ENCODE results near the gene GRIN2A. TPM values are rescaled to one million over a fixed set of nuclear protein-coding genes. Genes with fewer than 3 reads are reported as not detected.

The GRIN2A gene
- total and polyA plus RNA-seq, 5 donors = 2.1 to 7.6 (median 4.5) TPM

DNA sequence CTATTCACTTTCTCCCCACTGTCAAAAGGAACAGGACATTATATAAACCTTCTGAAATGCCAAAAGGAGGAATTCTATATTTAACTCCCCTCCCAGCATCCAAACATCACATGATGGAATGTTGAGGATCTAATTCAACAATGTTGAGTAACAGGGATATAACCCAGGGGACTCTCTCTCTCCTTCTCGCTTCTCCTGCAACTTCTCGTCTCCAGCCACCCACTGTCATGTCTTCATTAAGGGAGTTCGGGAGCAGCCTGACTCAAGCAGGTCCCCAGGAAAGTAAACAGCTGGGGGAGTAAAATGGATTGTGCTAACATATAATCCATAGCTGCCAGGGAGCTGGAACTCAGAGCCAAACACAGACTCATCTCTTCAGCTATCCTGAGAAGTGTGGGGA, 51.7 kb downstream of the GRIN2A start:
- no peaks in the 10 kb centered on the region for H3K9me3 ChIP-seq (ENCODE audit: control insufficient read depth, low read length)
- DNase-seq (no peak), ATAC-seq (no peak)
- WGBS = 42% methylated on average over 3 of the region's 3 CpGs
- intact Hi-C loops (cut with DNase I) = no loop called here
- H3K4me1 ChIP-seq (ENCODE audit: control insufficient read depth, insufficient read depth, low read length) = no peaks in the 10 kb centered on the region
- no peak overlapping the region for H3K27ac ChIP-seq (ENCODE audit: low read length)
- H3K27me3 ChIP-seq (ENCODE audit: control insufficient read depth, insufficient read depth) = no peaks in the 10 kb centered on the region
- H3K4me3 ChIP-seq (ENCODE audit: low read length) = no peak overlapping the region

DNA sequence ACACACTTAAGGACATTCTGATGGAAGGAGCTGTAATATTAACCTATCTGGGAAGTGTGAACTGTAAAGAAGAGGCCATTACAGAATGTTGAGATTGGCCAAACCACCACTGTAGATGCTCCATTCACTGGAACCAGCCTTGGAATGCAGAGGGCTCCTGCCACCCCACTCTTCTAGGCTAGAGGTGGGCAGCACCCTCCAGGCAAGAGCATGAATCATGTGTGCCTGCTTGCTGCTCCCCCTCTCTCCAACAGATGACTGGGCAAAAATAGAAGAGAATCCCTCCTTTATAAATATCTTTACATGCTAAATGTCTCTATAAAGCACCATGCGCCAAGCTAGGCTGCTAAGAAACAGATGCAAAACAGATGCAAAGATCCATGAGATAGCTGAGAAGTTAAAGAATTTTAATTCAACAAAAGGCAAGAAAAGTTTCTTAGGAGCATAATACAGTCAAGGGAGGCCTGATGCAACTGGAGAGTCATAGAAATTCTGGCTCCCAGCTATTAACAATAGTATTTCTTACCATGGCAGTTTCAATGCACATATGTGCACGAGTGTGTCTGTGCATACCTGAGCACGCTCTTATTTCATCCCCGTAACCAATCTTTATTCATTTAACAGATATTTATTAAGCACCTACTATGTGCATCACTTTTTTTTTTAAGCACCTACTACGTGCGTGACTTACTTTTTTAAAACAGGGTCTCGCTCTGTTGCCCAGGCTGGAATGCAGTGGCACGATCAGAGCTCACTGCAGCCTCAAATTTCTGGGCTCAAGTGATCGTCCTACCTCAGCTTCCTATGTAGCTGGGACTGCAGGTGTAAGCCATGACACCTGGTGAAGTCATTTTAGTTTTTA, 53.6 kb downstream of the GRIN2A start:
- H3K4me1 ChIP-seq (ENCODE audit: control insufficient read depth, insufficient read depth, low read length) = no peaks in the 10 kb centered on the region
- no peaks in the 10 kb centered on the region for H3K27me3 ChIP-seq (ENCODE audit: control insufficient read depth, insufficient read depth)
- ATAC-seq (no peak), DNase-seq (no peak)
- no peak overlapping the region for H3K27ac ChIP-seq (ENCODE audit: low read length)
- WGBS = 83% methylated on average over 9 of the region's 9 CpGs
- H3K9me3 ChIP-seq (ENCODE audit: control insufficient read depth, low read length) = no peaks in the 10 kb centered on the region
- H3K4me3 ChIP-seq (ENCODE audit: low read length) = no peak overlapping the region
- intact Hi-C loops (cut with DNase I) = no loop called here

DNA sequence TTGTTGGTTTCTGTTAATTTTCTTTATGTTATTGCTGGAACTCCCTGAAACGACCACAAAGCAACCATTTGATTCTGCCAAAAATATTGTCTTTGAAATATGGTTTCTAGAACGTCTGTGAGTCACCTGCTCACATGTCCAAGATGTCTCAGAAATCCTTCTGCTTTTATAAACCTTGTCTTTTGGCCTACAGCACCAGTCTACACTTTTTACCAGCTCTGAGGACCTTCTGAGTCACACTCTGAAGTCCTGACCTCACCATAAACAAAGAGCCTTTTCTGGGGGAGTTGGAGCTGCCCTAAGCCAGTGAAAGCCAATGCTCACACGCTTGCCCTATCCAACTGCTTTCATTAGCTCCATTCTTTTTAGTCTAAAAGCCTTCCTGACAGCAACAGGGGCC, 55.5 kb downstream of the GRIN2A start:
- intact Hi-C loops (cut with DNase I) = no loop called here
- H3K4me1 ChIP-seq (ENCODE audit: control insufficient read depth, insufficient read depth, low read length) = no peaks in the 10 kb centered on the region
- no peaks in the 10 kb centered on the region for H3K27me3 ChIP-seq (ENCODE audit: control insufficient read depth, insufficient read depth)
- ATAC-seq = no peak
- no peak overlapping the region for H3K4me3 ChIP-seq (ENCODE audit: low read length)
- no peaks in the 10 kb centered on the region for H3K9me3 ChIP-seq (ENCODE audit: control insufficient read depth, low read length)
- WGBS = 53% methylated on average over 3 of the region's 3 CpGs
- no peak for DNase-seq
- no peak overlapping the region for H3K27ac ChIP-seq (ENCODE audit: low read length)

DNA sequence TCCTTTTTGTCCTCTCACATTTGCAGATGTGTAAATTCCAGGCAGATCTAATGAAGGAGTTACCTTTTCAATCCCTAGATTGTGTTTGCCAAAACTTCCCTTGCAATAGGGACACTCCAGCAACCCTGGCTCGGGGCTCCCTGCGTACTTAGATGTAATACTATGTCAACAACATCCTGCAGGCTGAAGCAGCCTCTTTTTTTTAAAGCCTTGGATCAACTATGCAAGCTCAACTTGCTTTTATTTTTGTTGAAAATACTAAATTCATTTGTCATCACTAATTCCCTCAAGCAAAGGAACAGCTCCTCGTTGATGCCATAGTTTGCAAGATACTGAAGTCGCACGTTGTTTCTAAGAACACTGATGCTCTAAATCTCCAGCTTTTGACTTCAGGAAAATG, 59.1 kb downstream of the GRIN2A start:
- Histone ChIP-seq H3K27ac (ENCODE audit: low read length) (no peak overlapping the region), H3K4me3 (ENCODE audit: low read length) (no peak overlapping the region), H3K27me3 (ENCODE audit: control insufficient read depth, insufficient read depth) (no peaks in the 10 kb centered on the region), H3K9me3 (ENCODE audit: control insufficient read depth, low read length) (no peaks in the 10 kb centered on the region), H3K4me1 (ENCODE audit: control insufficient read depth, insufficient read depth, low read length) (no peaks in the 10 kb centered on the region)
- DNase-seq (no peak), ATAC-seq (no peak)
- 68% methylated on average over 5 of the region's 5 CpGs for WGBS
- intact Hi-C loops (cut with DNase I) = no loop called here

DNA sequence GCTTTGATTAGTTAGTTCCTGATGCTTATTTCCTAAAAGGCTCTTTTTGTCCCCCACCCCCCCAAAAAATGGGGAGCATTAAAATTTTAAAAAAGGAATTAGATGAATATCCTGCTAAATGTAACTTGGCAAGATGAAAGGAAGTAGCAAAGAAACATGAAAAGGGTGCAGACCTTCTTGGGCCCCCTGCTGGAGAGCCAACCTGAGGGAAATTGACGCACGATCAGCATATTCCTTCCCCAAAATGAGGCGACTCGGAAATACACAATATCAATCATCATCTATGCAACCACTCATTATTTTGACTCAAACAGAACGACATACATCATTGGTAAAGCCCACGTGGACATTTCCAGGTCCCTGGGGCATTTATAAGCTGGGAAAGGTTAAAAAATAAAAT, 59.7 kb downstream of the GRIN2A start:
- DNase-seq (peak in 1 of 3 donors; percentile 49), ATAC-seq (no peak)
- Histone ChIP-seq H3K4me1 (ENCODE audit: control insufficient read depth, insufficient read depth, low read length) (no peaks in the 10 kb centered on the region), H3K27ac (ENCODE audit: low read length) (no peak overlapping the region), H3K4me3 (ENCODE audit: low read length) (no peak overlapping the region), H3K27me3 (ENCODE audit: control insufficient read depth, insufficient read depth) (no peaks in the 10 kb centered on the region), H3K9me3 (ENCODE audit: control insufficient read depth, low read length) (no peaks in the 10 kb centered on the region)
- intact Hi-C loops (cut with DNase I) = no loop called here
- WGBS = 32% methylated on average over 6 of the region's 6 CpGs

DNA sequence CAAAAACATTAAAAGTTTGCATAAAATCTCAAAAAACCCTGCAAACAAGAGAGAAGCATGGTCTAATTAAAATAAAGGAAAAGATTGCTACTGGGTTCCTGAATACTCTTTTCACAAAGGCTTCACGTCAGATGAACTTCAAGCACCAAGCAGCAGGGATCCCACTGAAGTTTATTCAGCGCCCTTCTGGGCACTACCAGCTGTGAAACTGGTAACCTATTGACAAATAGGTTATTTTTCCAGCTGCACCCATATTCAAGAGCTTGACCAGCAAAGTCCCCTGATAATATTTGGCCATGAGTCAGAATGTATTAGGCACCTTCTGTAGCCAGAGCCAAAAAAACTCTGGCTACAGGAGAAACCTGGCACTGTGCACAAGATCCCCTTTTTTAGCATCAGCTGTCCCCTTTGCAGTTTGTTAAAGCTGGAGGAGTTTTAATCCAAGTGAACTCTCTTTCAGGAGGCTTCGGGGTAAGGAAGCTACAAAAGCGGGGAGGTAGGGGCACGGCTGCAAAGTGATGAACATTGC, 60.3 kb downstream of the GRIN2A start:
- no peak for DNase-seq
- H3K4me3 ChIP-seq (ENCODE audit: low read length) = no peak overlapping the region
- intact Hi-C loops (cut with DNase I) = no loop called here
- H3K27me3 ChIP-seq (ENCODE audit: control insufficient read depth, insufficient read depth) = no peaks in the 10 kb centered on the region
- H3K27ac ChIP-seq (ENCODE audit: low read length) = no peak overlapping the region
- H3K9me3 ChIP-seq (ENCODE audit: control insufficient read depth, low read length) = no peaks in the 10 kb centered on the region
- no peaks in the 10 kb centered on the region for H3K4me1 ChIP-seq (ENCODE audit: control insufficient read depth, insufficient read depth, low read length)
- ATAC-seq = no peak
- WGBS = 48% methylated on average over 5 of the region's 5 CpGs

DNA sequence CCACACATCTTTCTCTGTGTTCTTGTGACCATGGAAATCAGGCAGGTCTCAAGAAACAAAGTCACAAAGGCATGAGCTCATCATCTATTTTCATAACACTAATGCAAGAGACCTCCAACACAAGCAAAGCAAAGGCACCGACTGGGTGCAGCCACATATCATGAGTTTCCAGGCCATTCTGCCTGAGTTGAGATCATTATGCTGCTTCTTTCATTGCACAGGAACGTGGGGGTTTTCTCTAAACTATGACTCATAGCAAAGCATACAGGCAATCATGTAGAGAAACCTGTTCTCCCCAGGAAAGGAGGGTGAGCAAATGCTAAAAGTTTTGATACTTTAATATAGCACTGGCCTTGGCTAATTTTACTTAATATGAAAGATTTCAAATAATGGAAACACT, 60.7 kb downstream of the GRIN2A start:
- no peak for ATAC-seq
- WGBS = 20% methylated on average over 2 of the region's 2 CpGs
- intact Hi-C loops (cut with DNase I) = no loop called here
- H3K9me3 ChIP-seq (ENCODE audit: control insufficient read depth, low read length) = no peaks in the 10 kb centered on the region
- no peak for DNase-seq
- H3K27me3 ChIP-seq (ENCODE audit: control insufficient read depth, insufficient read depth) = no peaks in the 10 kb centered on the region
- no peak overlapping the region for H3K27ac ChIP-seq (ENCODE audit: low read length)
- no peaks in the 10 kb centered on the region for H3K4me1 ChIP-seq (ENCODE audit: control insufficient read depth, insufficient read depth, low read length)
- no peak overlapping the region for H3K4me3 ChIP-seq (ENCODE audit: low read length)

DNA sequence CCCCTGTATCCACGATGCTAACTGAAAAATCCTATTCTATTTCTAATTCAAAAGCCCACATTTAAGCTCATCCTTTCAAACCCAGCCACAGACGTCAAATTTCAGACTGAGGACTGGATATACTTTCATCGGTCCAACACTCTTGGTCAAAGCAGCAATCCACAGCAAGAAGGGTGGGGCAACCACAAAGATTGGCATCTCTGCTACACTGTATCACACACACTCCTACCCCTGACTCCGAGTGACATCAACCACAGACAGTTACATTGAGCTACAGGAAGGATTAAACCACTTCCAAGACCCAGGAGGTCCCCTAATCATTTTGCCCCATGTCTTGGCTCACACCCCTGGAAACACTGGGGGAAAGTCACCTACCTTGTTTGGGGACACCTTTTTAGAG, 61.3 kb downstream of the GRIN2A start:
- Histone ChIP-seq H3K27me3 (ENCODE audit: control insufficient read depth, insufficient read depth) (no peaks in the 10 kb centered on the region), H3K9me3 (ENCODE audit: control insufficient read depth, low read length) (no peaks in the 10 kb centered on the region), H3K4me3 (ENCODE audit: low read length) (no peak overlapping the region), H3K4me1 (ENCODE audit: control insufficient read depth, insufficient read depth, low read length) (no peaks in the 10 kb centered on the region), H3K27ac (ENCODE audit: low read length) (no peak overlapping the region)
- intact Hi-C loops (cut with DNase I) = no loop called here
- no peak for DNase-seq
- 74% methylated on average over 4 of the region's 4 CpGs for WGBS
- ATAC-seq = no peak

DNA sequence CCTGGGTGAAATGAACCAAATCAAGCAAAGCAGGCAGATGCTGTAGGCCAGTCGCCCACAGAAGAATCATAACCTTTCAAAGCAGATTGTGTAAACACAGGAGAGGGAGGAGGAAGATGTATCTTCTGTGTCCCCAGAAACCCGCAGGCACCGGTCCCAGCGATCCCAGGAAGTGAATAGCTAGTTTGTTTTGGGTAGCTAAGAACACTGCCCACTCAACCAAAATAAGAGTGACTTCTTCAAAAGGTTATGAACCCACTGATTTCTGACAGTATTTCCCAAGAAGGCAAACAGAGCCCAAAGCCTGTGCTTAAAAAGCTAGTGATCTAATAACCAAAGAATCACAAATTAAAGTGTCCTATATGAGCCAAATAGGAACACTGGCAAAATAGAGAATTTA, 67.8 kb downstream of the GRIN2A start:
- Histone ChIP-seq H3K27ac (ENCODE audit: low read length) (no peak overlapping the region), H3K9me3 (ENCODE audit: control insufficient read depth, low read length) (no peaks in the 10 kb centered on the region), H3K27me3 (ENCODE audit: control insufficient read depth, insufficient read depth) (no peaks in the 10 kb centered on the region), H3K4me3 (ENCODE audit: low read length) (no peak overlapping the region), H3K4me1 (ENCODE audit: control insufficient read depth, insufficient read depth, low read length) (no peaks in the 10 kb centered on the region)
- ATAC-seq (no peak), DNase-seq (no peak)
- WGBS = 52% methylated on average over 4 of the region's 4 CpGs
- intact Hi-C loops (cut with DNase I) = no loop called here

DNA sequence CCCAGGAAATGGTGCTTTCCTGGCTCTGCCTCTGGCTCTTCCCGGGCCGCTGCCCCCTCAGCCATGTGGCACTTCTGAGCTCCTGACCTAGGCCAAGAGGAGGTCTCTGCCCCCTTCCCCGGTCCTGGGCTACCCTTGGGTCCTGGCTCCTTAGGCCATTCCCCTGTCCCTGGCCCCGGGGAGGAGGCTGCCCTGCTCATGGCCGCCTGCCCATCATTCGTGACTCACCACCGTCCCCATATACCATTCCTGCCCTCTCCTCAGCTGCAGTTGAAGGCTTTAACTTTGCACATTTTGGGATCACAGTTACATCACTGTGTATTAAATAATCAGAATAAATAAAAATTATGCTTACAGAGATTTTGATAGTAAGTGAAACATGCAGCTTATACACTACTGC, 69.0 kb downstream of the GRIN2A start:
- no peak overlapping the region for H3K27ac ChIP-seq (ENCODE audit: low read length)
- H3K9me3 ChIP-seq (ENCODE audit: control insufficient read depth, low read length) = no peaks in the 10 kb centered on the region
- ATAC-seq = no peak
- peak in 1 of 3 donors; percentile 37 for DNase-seq
- 76% methylated on average over 7 of the region's 7 CpGs for WGBS
- intact Hi-C loops (cut with DNase I) = no loop called here
- no peaks in the 10 kb centered on the region for H3K4me1 ChIP-seq (ENCODE audit: control insufficient read depth, insufficient read depth, low read length)
- H3K4me3 ChIP-seq (ENCODE audit: low read length) = no peak overlapping the region
- H3K27me3 ChIP-seq (ENCODE audit: control insufficient read depth, insufficient read depth) = no peaks in the 10 kb centered on the region

DNA sequence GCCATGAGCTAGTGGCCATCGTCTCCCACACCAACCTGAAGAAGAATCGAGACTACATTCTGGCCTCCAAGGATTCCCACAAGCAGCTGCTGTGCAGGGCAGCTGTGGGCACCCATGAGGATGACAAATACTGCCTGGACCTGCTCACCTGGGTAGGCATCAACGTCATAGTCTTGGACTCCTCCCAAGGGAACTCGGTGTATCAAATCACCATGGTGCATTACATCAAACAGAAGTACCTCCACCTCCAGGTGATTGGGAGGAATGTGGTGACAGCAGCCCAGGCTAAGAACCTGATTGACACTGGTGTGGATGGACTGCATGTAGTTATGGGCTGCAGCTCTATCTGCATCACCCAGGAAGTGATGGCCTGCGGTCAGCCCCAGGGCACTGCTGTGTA, 70.2 kb downstream of the GRIN2A start:
- no peaks in the 10 kb centered on the region for H3K9me3 ChIP-seq (ENCODE audit: control insufficient read depth, low read length)
- ATAC-seq = no peak
- no peaks in the 10 kb centered on the region for H3K27me3 ChIP-seq (ENCODE audit: control insufficient read depth, insufficient read depth)
- no peak for DNase-seq
- no peak overlapping the region for H3K4me3 ChIP-seq (ENCODE audit: low read length)
- H3K27ac ChIP-seq (ENCODE audit: low read length) = no peak overlapping the region
- no peaks in the 10 kb centered on the region for H3K4me1 ChIP-seq (ENCODE audit: control insufficient read depth, insufficient read depth, low read length)
- intact Hi-C loops (cut with DNase I) = no loop called here
- WGBS = 93% methylated on average over 5 of the region's 5 CpGs

All from right cardiac atrium (tissue), 5 donors.